HCT116 (cell line): ENCODE measurements around the gene ACOX3. TPM values are rescaled to one million over a fixed set of nuclear protein-coding genes. Genes with fewer than 3 reads are reported as not detected.

ENCODE experiments used
- ATAC-seq: fragments of 200-7000 bp; cut with Tn5 transposase; 2 replicates; pipeline ENCODE4 v1.9.1; 2020; ENCODE audit warnings: mild to moderate bottlenecking, moderate library complexity
- BruUV-seq: library from RNA; stranded (reverse); fragments of 400-500 nt; replicated peaks from 2 replicates; lab custom pipeline; 2021; lab: Mats Ljungman, UMichigan
- CTCF ChIA-PET: fragments of 300-600 bp; sonication (Branson Sonifier 250); formaldehyde crosslinking; loops from one replicate; lab custom pipeline; 2021; ENCODE audit warnings: antibody characterized with exemption; lab: Charles Lee
- POLR2A ChIA-PET: fragments of 300-600, 350-600 bp; sonication (Branson Sonifier 250); formaldehyde crosslinking; loops from one replicate; lab custom pipeline; 2021; ENCODE audit warnings: antibody characterized with exemption; lab: Charles Lee
- RAD21 ChIA-PET, 2 experiments: fragments of 300-600 bp; sonication (Branson Sonifier 250); formaldehyde crosslinking; loops; one replicate each; lab custom pipeline; 2023; ENCODE audit warnings: low total read pairs in 2 of 2; ENCODE audit not compliant: uncharacterized antibody in 2 of 2, unreplicated experiment in 2 of 2, low non-redundant PET in 1 of 2; lab: Charles Lee
- DNase-seq: peaks from one replicate; pipeline ENCODE4 v3.0.0-alpha.2; 2010; ENCODE audit warnings: low read depth, low spot score
- H2AFZ ChIP-seq: fragments of 200-600 bp; shearing (Covaris generic), sonication (generic); 2 replicates; pipeline ENCODE4 v1.6.1; 2017; ENCODE audit warnings: low read depth, mixed run types, mixed read lengths, antibody characterized with exemption, low read length; ENCODE audit not compliant: poor library complexity, severe bottlenecking
- H3K27ac ChIP-seq: 2 replicates; pipeline ENCODE4 v1.5.1; 2012; ENCODE audit warnings: low read depth, low read length
- H3K27me3 ChIP-seq: fragments of 200-600 bp; sonication (generic); 2 replicates; pipeline ENCODE4 v1.6.1; 2016; ENCODE audit warnings: mixed run types, low read length, mixed read lengths; ENCODE audit not compliant: insufficient read depth
- H3K36me3 ChIP-seq, 2 experiments: fragments of 200-500 bp in 1 of 2; fragments of 200-600 bp in 1 of 2; sonication (Bioruptor generic) in 1 of 2; sonication (generic) in 1 of 2; 2 replicates each; pipeline versions ENCODE4 v1.5.1 to v1.6.1; 2014 to 2016; ENCODE audit warnings: low read length in 2 of 2, inconsistent platforms in 1 of 2, mixed read lengths in 1 of 2, mixed run types in 1 of 2; ENCODE audit not compliant: insufficient read depth in 2 of 2, control insufficient read depth in 1 of 2
- H3K4me1 ChIP-seq, 2 experiments: fragments of 200-600 bp in 1 of 2; sonication (generic) in 1 of 2; 2 replicates each; pipeline versions ENCODE4 v1.5.1 to v1.6.1; 2012 to 2017; ENCODE audit warnings: low read length in 2 of 2, inconsistent platforms in 1 of 2, mild to moderate bottlenecking in 1 of 2, mixed read lengths in 1 of 2, mixed run types in 1 of 2, moderate library complexity in 1 of 2; ENCODE audit not compliant: insufficient read depth in 2 of 2, control insufficient read depth in 1 of 2
- H3K4me2 ChIP-seq: fragments of 200-600 bp; sonication (generic); 2 replicates; pipeline ENCODE4 v1.6.1; 2017; ENCODE audit warnings: mixed run types, low read length, mixed read lengths
- H3K4me3 ChIP-seq, 2 experiments: fragments of 200-600 bp in 1 of 2; sonication (generic) in 1 of 2; replicated peaks in 1 of 2; 2 replicates each; pipeline ENCODE4 v1.5.1; 2011 to 2016; ENCODE audit warnings: low read length in 2 of 2, control low read depth in 1 of 2, low read depth in 1 of 2, mild to moderate bottlenecking in 1 of 2, mixed read lengths in 1 of 2, mixed run types in 1 of 2
- H3K79me2 ChIP-seq: fragments of 200-600 bp; sonication (generic); 2 replicates; pipeline ENCODE4 v1.6.1; 2017; ENCODE audit warnings: mild to moderate bottlenecking, mixed run types, low read length, moderate library complexity, mixed read lengths; ENCODE audit not compliant: insufficient read depth
- H3K9ac ChIP-seq: fragments of 200-600 bp; sonication (generic); 2 replicates; pipeline ENCODE4 v1.6.1; 2016; ENCODE audit warnings: low read length, mixed read lengths
- H3K9me2 ChIP-seq: fragments of 200-600 bp; sonication (generic), shearing (Covaris generic); 2 replicates; pipeline ENCODE4 v1.6.1; 2017; ENCODE audit warnings: mixed run types, mild to moderate bottlenecking, moderate library complexity; ENCODE audit not compliant: insufficient read depth
- H3K9me3 ChIP-seq, 2 experiments: fragments of 200-500 bp in 1 of 2; fragments of 200-600 bp in 1 of 2; sonication (Bioruptor generic) in 1 of 2; sonication (generic) in 1 of 2; 2 replicates each; pipeline ENCODE4 v1.6.1; 2014 to 2017; ENCODE audit warnings: low read length in 2 of 2, mixed read lengths in 2 of 2, inconsistent platforms in 1 of 2, low read depth in 1 of 2, mild to moderate bottlenecking in 1 of 2, mixed run types in 1 of 2, moderate library complexity in 1 of 2; ENCODE audit not compliant: control insufficient read depth in 1 of 2, insufficient read depth in 1 of 2
- H4K20me1 ChIP-seq: fragments of 200-600 bp; sonication (generic), shearing (Covaris generic); 2 replicates; pipeline ENCODE4 v1.6.1; 2017; ENCODE audit warnings: mixed run types, mild to moderate bottlenecking, moderate library complexity; ENCODE audit not compliant: insufficient read depth
- ATF3 ChIP-seq: IDR thresholded peaks from 2 replicates; pipeline ENCODE4 v1.6.1; 2012
- CEBPB ChIP-seq: IDR thresholded peaks from 2 replicates; pipeline ENCODE4 v1.6.1; 2012; ENCODE audit warnings: low read depth
- EGR1 ChIP-seq: IDR thresholded peaks from 2 replicates; pipeline ENCODE4 v1.6.1; 2012; ENCODE audit warnings: low read depth
- ELF1 ChIP-seq: IDR thresholded peaks from 2 replicates; pipeline ENCODE4 v1.6.1; 2012; ENCODE audit warnings: low read depth, borderline replicate concordance
- EZH2 ChIP-seq: fragments of 200-600 bp; sonication (generic); IDR thresholded peaks from 2 replicates; pipeline ENCODE4 v1.6.1; 2017; ENCODE audit warnings: antibody characterized with exemption, mixed run types
- EZH2phosphoT487 ChIP-seq: fragments of 200-600 bp; IDR thresholded peaks from 2 replicates; pipeline ENCODE4 v1.6.1; 2018; ENCODE audit warnings: antibody characterized with exemption, borderline replicate concordance
- FOSL1 ChIP-seq: IDR thresholded peaks from 2 replicates; pipeline ENCODE4 v1.6.1; 2012; ENCODE audit warnings: low read depth
- JUND ChIP-seq: IDR thresholded peaks from 2 replicates; pipeline ENCODE4 v1.6.1; 2012
- POLR2A ChIP-seq: IDR thresholded peaks from 2 replicates; pipeline ENCODE4 v1.7.0; 2011; ENCODE audit warnings: borderline replicate concordance; ENCODE audit not compliant: insufficient read depth, insufficient read length; ENCODE audit errors: extremely low read depth
- RAD21 ChIP-seq: IDR thresholded peaks from 2 replicates; pipeline ENCODE4 v1.6.1; 2012; ENCODE audit warnings: low read depth, mild to moderate bottlenecking
- REST ChIP-seq: IDR thresholded peaks from 2 replicates; pipeline ENCODE4 v1.6.1; 2012; ENCODE audit warnings: low read depth
- SRF ChIP-seq: IDR thresholded peaks from 2 replicates; pipeline ENCODE4 v1.6.1; 2012; ENCODE audit warnings: low read depth
- TCF7L2 ChIP-seq: IDR thresholded peaks from 2 replicates; pipeline ENCODE4 v1.7.0; 2011; ENCODE audit warnings: borderline replicate concordance, inconsistent platforms; ENCODE audit not compliant: insufficient read depth, insufficient read length; ENCODE audit errors: extremely low read depth
- YY1 ChIP-seq: IDR thresholded peaks from 2 replicates; pipeline ENCODE4 v1.6.1; 2011; ENCODE audit warnings: low read length, low read depth, moderate library complexity, mild to moderate bottlenecking; ENCODE audit not compliant: insufficient replicate concordance; ENCODE audit errors: extremely low read depth
- ZNF274 ChIP-seq: fragments of 200-500 bp; sonication (Bioruptor generic); IDR thresholded peaks from 2 replicates; pipeline ENCODE4 v1.6.1; 2014; ENCODE audit warnings: mild to moderate bottlenecking, low read depth, low read length, inconsistent platforms
- intact Hi-C: fragments of 100-400 bp; cut with micrococcal nuclease; formaldehyde crosslinking; loops from 2 replicates; pipeline ENCODE4 v1.10.0; 2022
- total RNA-seq: library from RNA; stranded (reverse); gene quantifications from one replicate; pipeline ENCODE4 v1.2.1, GENCODE V29; 2021; ENCODE audit not compliant: unreplicated experiment

ACOX3 gene
- total RNA-seq, 1 experiment from 2014 or later, result 16.9 TPM

- ChIA-PET POLR2A (no interaction called here), CTCF (no interaction called here), RAD21 (no interaction called here)
- TF ChIP-seq ZNF274, result no peak
- TF ChIP-seq TCF7L2, result no peak
- TF ChIP-seq RAD21, result no peak
- H3K9me3 ChIP-seq, result no peaks in the 10 kb centered on the region
- H3K79me2 ChIP-seq, result no peaks in the 10 kb centered on the region
- DNase-seq (no peak), ATAC-seq (no peak)
- peaks cover 0 to 7% of the 10 kb centered on the region in 2 experiments; a peak in 2 of 4 replicates for H3K4me1 ChIP-seq
- no peak overlapping the region for H3K4me2 ChIP-seq
- no peak overlapping the region for H3K4me3 ChIP-seq
- no peak overlapping the region for H3K27ac ChIP-seq
- no peaks in the 10 kb centered on the region for H4K20me1 ChIP-seq
- no TSS peak for BruUV-seq
- H3K9ac ChIP-seq, result no peak overlapping the region
- intact Hi-C loops, result no loop called here
- H2AFZ ChIP-seq, result no peak overlapping the region
- no peaks in the 10 kb centered on the region for H3K36me3 ChIP-seq
- H3K27me3 ChIP-seq, result no peaks in the 10 kb centered on the region
- no peaks in the 10 kb centered on the region for H3K9me2 ChIP-seq
Measured at GRCh38 chr4:8394061-8394519, 46.4 kb downstream of the ACOX3 start.

GRCh38 chr4:8393593-8394038 lies 46.9 kb downstream of the ACOX3 start:
- Histone ChIP-seq H3K4me2 (no peak overlapping the region), H2AFZ (no peak overlapping the region), H3K9me3 (no peaks in the 10 kb centered on the region), H3K27ac (no peak overlapping the region), H3K36me3 (no peaks in the 10 kb centered on the region), H3K9ac (no peak overlapping the region), H3K4me3 (no peak overlapping the region), H3K9me2 (no peaks in the 10 kb centered on the region), H3K79me2 (no peaks in the 10 kb centered on the region), H4K20me1 (no peaks in the 10 kb centered on the region), H3K4me1 (peaks cover 0 to 7% of the 10 kb centered on the region in 2 experiments; a peak in 2 of 4 replicates), H3K27me3 (no peaks in the 10 kb centered on the region)
- ChIA-PET CTCF (no interaction called here), RAD21 (no interaction called here), POLR2A (no interaction called here)
- intact Hi-C loops, result no loop called here
- DNase-seq (no peak), ATAC-seq (peak; percentile 47; the same call in 1 of the 2 replicates)
- TF ChIP-seq EZH2phosphoT487 (no peak), POLR2A (no peak), JUND (no peak), ATF3 (no peak), CEBPB (no peak), EGR1 (no peak), YY1 (no peak), REST (no peak), EZH2 (no peak), SRF (no peak), FOSL1 (no peak), ELF1 (no peak)
- BruUV-seq, result no TSS peak
